Esophagus muscularis mucosa (tissue), 4 donors: Measurements from ENCODE around the gene GINS2. TPM values are rescaled to one million over a fixed set of nuclear protein-coding genes. Genes with fewer than 3 reads are reported as not detected.

Experiments used
- DNase-seq: peaks from one replicate; pipeline ENCODE4 v3.0.0-alpha.2; 2017; ENCODE audit errors: extremely low spot score
- H3K27ac ChIP-seq, 4 donors: fragments of 200-600 bp; sonication (generic); replicated peaks in 1 of 4; 1 replicate in 3 of 4; 2 replicates in 1 of 4; pipeline ENCODE4 v1.5.1; 2016 to 2019; ENCODE audit warnings: mild to moderate bottlenecking in 1 of 4
- H3K27me3 ChIP-seq, 4 donors: fragments of 200-600 bp; sonication (generic); one replicate each; pipeline versions ENCODE4 v1.5.1 to v1.6.0; 2016 to 2019
- H3K36me3 ChIP-seq, 4 donors: fragments of 200-600 bp; sonication (generic); one replicate each; pipeline ENCODE4 v1.5.1; 2016 to 2019
- H3K4me1 ChIP-seq, 4 donors: fragments of 200-600 bp; sonication (generic); one replicate each; pipeline ENCODE4 v1.5.1; 2016 to 2019
- H3K4me3 ChIP-seq, 4 donors: fragments of 200-600 bp; sonication (generic); 1 replicate in 2 of 4; 2 replicates in 2 of 4; pipeline ENCODE4 v1.5.1; 2016 to 2019; ENCODE audit warnings: mild to moderate bottlenecking in 4 of 4, moderate library complexity in 1 of 4
- H3K9me3 ChIP-seq, 4 donors: fragments of 200-600 bp; sonication (generic); 1 replicate in 3 of 4; 2 replicates in 1 of 4; pipeline ENCODE4 v1.5.1; 2016 to 2019
- CTCF ChIP-seq, 3 experiments: fragments of 200-600 bp in 2 of 3; fragments of 450-650 bp in 1 of 3; sonication (generic) in 2 of 3; IDR thresholded peaks; one replicate each; pipeline ENCODE4 v1.5.1; 2017 to 2019; ENCODE audit warnings: antibody characterized with exemption in 3 of 3, mild to moderate bottlenecking in 2 of 3, moderate library complexity in 1 of 3
- EP300 ChIP-seq: sonication (generic); formaldehyde crosslinking; IDR thresholded peaks from one replicate; pipeline ENCODE4 v1.6.1; 2017; ENCODE audit warnings: antibody characterized with exemption
- POLR2A ChIP-seq: fragments of 450-650 bp; IDR thresholded peaks from one replicate; pipeline ENCODE4 v1.6.1; 2017; ENCODE audit warnings: antibody characterized with exemption, moderate library complexity, mild to moderate bottlenecking, low read depth
- POLR2AphosphoS5 ChIP-seq, 2 donors: sonication (generic); formaldehyde crosslinking; IDR thresholded peaks; one replicate each; pipeline ENCODE4 v1.6.1; 2017; ENCODE audit warnings: antibody characterized with exemption in 2 of 2
- WGBS: methylation state at CpG from one replicate; pipeline ENCODE4 v1.1.5; 2018; 5-methylcytosine and 5-hydroxymethylcytosine counted together
- intact Hi-C: fragments of 100-400 bp; cut with DNase I; formaldehyde crosslinking; loops from one replicate; pipeline ENCODE4 v1.15.1; 2023
- total RNA-seq, 4 donors: library from RNA; depleted of rRNA; stranded (reverse); fragments of >200 nt; gene quantifications; one replicate each; pipeline versions ENCODE4 v1.1.0 to v1.2.1, GENCODE V29; 2016

The GINS2 gene
- total RNA-seq, 4 donors from 2014 or later, result 0.17 to 0.84 TPM; not detected in 2

DNA sequence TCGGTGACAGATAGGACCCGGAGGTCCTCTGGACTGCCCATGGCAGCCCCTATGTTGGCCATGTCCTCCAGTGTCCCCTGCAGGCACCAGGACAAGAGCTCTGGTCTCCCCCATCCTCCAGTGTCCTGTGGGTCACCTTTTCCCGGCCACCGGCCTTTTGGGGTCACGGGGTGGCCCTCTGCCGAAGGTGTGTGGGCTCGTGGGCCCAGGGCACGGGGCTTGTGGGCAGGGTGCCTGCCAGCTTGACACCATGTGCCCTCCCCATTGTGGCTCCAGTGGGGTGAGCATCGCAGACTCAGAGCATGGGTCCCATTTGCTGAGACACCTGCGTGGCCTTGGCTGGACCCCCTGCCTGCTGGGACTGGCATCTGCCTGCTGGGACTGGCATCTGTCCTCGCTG is 57.5 kb downstream of the GINS2 start:
- WGBS, result no CpG with 5 or more reads among the region's 11 CpGs
- H3K27ac ChIP-seq, result no peak overlapping the region
- TF ChIP-seq CTCF (IDR thresholded peaks at IDR 0.05) (no peak), POLR2A (no peak), POLR2AphosphoS5 (IDR thresholded peaks at IDR 0.05) (no peak), EP300 (no peak)
- H3K27me3 ChIP-seq, result no peaks in the 10 kb centered on the region
- peaks cover 0 to 19% (median 15%) of the 10 kb centered on the region in 4 donors for H3K36me3 ChIP-seq
- intact Hi-C loops, result no loop called here
- H3K9me3 ChIP-seq, result peaks cover 0 to 11% (median 3%) of the 10 kb centered on the region in 4 donors
- no peak overlapping the region for H3K4me3 ChIP-seq
- peaks cover 24 to 36% (median 34%) of the 10 kb centered on the region in 4 donors for H3K4me1 ChIP-seq
- no peak for DNase-seq

- Histone ChIP-seq H3K4me1 (peaks cover 33 to 45% (median 42%) of the 10 kb centered on the region in 4 donors), H3K4me3 (no peak overlapping the region), H3K27ac (no peak overlapping the region), H3K36me3 (peaks cover 0 to 17% (median 11%) of the 10 kb centered on the region in 4 donors), H3K27me3 (no peaks in the 10 kb centered on the region), H3K9me3 (peaks cover 0 to 11% (median 3%) of the 10 kb centered on the region in 4 donors)
- TF ChIP-seq EP300 (no peak), CTCF (IDR thresholded peaks at IDR 0.05) (no peak), POLR2A (no peak), POLR2AphosphoS5 (IDR thresholded peaks at IDR 0.05) (no peak)
- 95% methylated on average over 4 of the region's 5 CpGs for WGBS
- intact Hi-C loops, result no loop called here
- no peak for DNase-seq
These were observed 58.9 kb downstream of the GINS2 start for GRCh38 chr16:85629853-85630252.

- Histone ChIP-seq H3K27me3 (no peaks in the 10 kb centered on the region), H3K27ac (no peak overlapping the region), H3K4me3 (no peak overlapping the region), H3K36me3 (peaks cover 0 to 12% (median 7%) of the 10 kb centered on the region in 4 donors), H3K4me1 (peaks cover 33 to 45% (median 42%) of the 10 kb centered on the region in 4 donors), H3K9me3 (peaks cover 0 to 11% (median 3%) of the 10 kb centered on the region in 4 donors)
- intact Hi-C loops, result no loop called here
- 89% methylated on average over 9 of the region's 10 CpGs for WGBS
- TF ChIP-seq EP300 (no peak), POLR2A (no peak), POLR2AphosphoS5 (IDR thresholded peaks at IDR 0.05) (no peak), CTCF (IDR thresholded peaks at IDR 0.05) (no peak)
- DNase-seq, result no peak
These were observed 59.4 kb downstream of the GINS2 start for GRCh38 chr16:85629326-85629725.

- peaks cover 0 to 5% (median 1%) of the 10 kb centered on the region in 4 donors for H3K36me3 ChIP-seq
- DNase-seq, result no peak
- peaks cover 0 to 11% (median 3%) of the 10 kb centered on the region in 4 donors for H3K9me3 ChIP-seq
- peak overlapping the region in 1 of 4 donors; percentile 37 for H3K27ac ChIP-seq
- no peak overlapping the region for H3K4me3 ChIP-seq
- TF ChIP-seq POLR2A (no peak), POLR2AphosphoS5 (IDR thresholded peaks at IDR 0.05) (no peak), CTCF (IDR thresholded peaks at IDR 0.05) (no peak), EP300 (no peak)
- H3K27me3 ChIP-seq, result no peaks in the 10 kb centered on the region
- 79% methylated on average over 14 of the region's 14 CpGs for WGBS
- peaks cover 33 to 50% (median 42%) of the 10 kb centered on the region in 4 donors for H3K4me1 ChIP-seq
- intact Hi-C loops, result no loop called here
These were observed 60.1 kb downstream of the GINS2 start for GRCh38 chr16:85628645-85629044.

GRCh38 chr16:85628265-85628556 is 60.5 kb downstream of the GINS2 start:
- Histone ChIP-seq H3K9me3 (peaks cover 0 to 11% (median 3%) of the 10 kb centered on the region in 4 donors), H3K4me1 (peaks cover 33 to 54% (median 42%) of the 10 kb centered on the region in 4 donors), H3K27me3 (no peaks in the 10 kb centered on the region), H3K4me3 (no peak overlapping the region), H3K36me3 (peaks cover 0 to 3% (median 0%) of the 10 kb centered on the region in 4 donors), H3K27ac (peak overlapping the region in 2 of 4 donors; percentile 37 to 45)
- DNase-seq, result no peak
- WGBS, result 83% methylated on average over 1 of the region's 5 CpGs
- intact Hi-C loops, result no loop called here
- no peak for TF ChIP-seq EP300
- TF ChIP-seq POLR2AphosphoS5 (IDR thresholded peaks at IDR 0.05), result no peak
- TF ChIP-seq CTCF (IDR thresholded peaks at IDR 0.05), result no peak
- no peak for TF ChIP-seq POLR2A
